ENCODE measurements around the gene PDE11A.

GRCh38 chr2:177942731-177943130 lies 129.8 kb downstream of the PDE11A start:
- TF ChIP-seq, protein P1, sequence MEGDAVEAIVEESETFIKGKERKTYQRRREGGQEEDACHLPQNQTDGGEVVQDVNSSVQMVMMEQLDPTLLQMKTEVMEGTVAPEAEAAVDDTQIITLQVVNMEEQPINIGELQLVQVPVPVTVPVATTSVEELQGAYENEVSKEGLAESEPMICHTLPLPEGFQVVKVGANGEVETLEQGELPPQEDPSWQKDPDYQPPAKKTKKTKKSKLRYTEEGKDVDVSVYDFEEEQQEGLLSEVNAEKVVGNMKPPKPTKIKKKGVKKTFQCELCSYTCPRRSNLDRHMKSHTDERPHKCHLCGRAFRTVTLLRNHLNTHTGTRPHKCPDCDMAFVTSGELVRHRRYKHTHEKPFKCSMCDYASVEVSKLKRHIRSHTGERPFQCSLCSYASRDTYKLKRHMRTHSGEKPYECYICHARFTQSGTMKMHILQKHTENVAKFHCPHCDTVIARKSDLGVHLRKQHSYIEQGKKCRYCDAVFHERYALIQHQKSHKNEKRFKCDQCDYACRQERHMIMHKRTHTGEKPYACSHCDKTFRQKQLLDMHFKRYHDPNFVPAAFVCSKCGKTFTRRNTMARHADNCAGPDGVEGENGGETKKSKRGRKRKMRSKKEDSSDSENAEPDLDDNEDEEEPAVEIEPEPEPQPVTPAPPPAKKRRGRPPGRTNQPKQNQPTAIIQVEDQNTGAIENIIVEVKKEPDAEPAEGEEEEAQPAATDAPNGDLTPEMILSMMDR (IDR thresholded peaks at IDR 0.05; ENCODE audit: borderline replicate concordance, extremely low read depth, low read length, poor library complexity, severe bottlenecking): no peak
- TF ChIP-seq EZH2 (IDR thresholded peaks at IDR 0.05; ENCODE audit: borderline replicate concordance, low read depth, low read length, severe bottlenecking): no peak

Measured in DND-41 (cell line).